DOHH2 (cell line): ENCODE results near the gene ABHD12B.
"Not testable (repeated sequence)": the region's sequence is repeated elsewhere in the genome, so short reads cannot be mapped to it uniquely, and the experiment has no call there.

Experiments used
- H3F3A ChIP-seq: fragments of 200-600 bp; sonication (generic), shearing (Covaris generic); 2 replicates; pipeline ENCODE4 v1.6.0; 2016; ENCODE audit warnings: antibody characterized with exemption, mild to moderate bottlenecking; ENCODE audit not compliant: control insufficient read depth, insufficient read depth
- H3K27ac ChIP-seq: fragments of 200-600 bp; sonication (generic); 2 replicates; pipeline ENCODE4 v1.5.1; 2014; ENCODE audit warnings: low read depth, mild to moderate bottlenecking, low read length, moderate library complexity
- H3K27me3 ChIP-seq: fragments of 200-600 bp; sonication (generic); 2 replicates; pipeline ENCODE4 v1.6.1; 2014; ENCODE audit warnings: mild to moderate bottlenecking, low read length, mixed read lengths; ENCODE audit not compliant: control insufficient read depth
- H3K36me3 ChIP-seq: fragments of 200-600 bp; sonication (generic); 2 replicates; pipeline ENCODE4 v1.6.1; 2014; ENCODE audit warnings: mild to moderate bottlenecking, low read length, moderate library complexity, mixed read lengths; ENCODE audit not compliant: control insufficient read depth
- H3K4me1 ChIP-seq: fragments of 200-600 bp; sonication (generic); 2 replicates; pipeline ENCODE4 v1.6.1; 2014; ENCODE audit warnings: mild to moderate bottlenecking, low read length, mixed read lengths; ENCODE audit not compliant: control insufficient read depth
- H3K4me2 ChIP-seq: fragments of 200-600 bp; sonication (generic); 2 replicates; pipeline ENCODE4 v1.6.0; 2014; ENCODE audit warnings: mild to moderate bottlenecking, low read length, moderate library complexity
- H3K4me3 ChIP-seq: fragments of 200-600 bp; sonication (generic); 2 replicates; pipeline ENCODE4 v1.5.1; 2014; ENCODE audit warnings: mild to moderate bottlenecking, low read length, mixed read lengths
- H3K79me2 ChIP-seq: fragments of 200-600 bp; sonication (generic); 2 replicates; pipeline ENCODE4 v1.6.1; 2014; ENCODE audit warnings: mild to moderate bottlenecking, low read length, mixed read lengths; ENCODE audit not compliant: control insufficient read depth
- H3K9me2 ChIP-seq: fragments of 200-600 bp; sonication (generic); replicated peaks from 2 replicates; pipeline ENCODE4 v1.6.1; 2014; ENCODE audit warnings: mild to moderate bottlenecking, low read length, mixed read lengths; ENCODE audit not compliant: control insufficient read depth
- H3K9me3 ChIP-seq: fragments of 200-600 bp; sonication (generic); 2 replicates; pipeline ENCODE4 v1.6.1; 2014; ENCODE audit warnings: antibody characterized with exemption, low read length, mixed read lengths; ENCODE audit not compliant: control insufficient read depth, insufficient read depth
- H4K20me1 ChIP-seq: fragments of 200-600 bp; sonication (generic); 2 replicates; pipeline ENCODE4 v1.6.0; 2014; ENCODE audit warnings: low read depth, mild to moderate bottlenecking, antibody characterized with exemption, low read length, moderate library complexity; ENCODE audit not compliant: control insufficient read depth, insufficient read depth
- CTCF ChIP-seq: fragments of 200-600 bp; sonication (generic); IDR thresholded peaks from one replicate; pipeline ENCODE4 v1.5.1; 2014; ENCODE audit warnings: antibody characterized with exemption, mild to moderate bottlenecking, low read depth, low read length; ENCODE audit not compliant: poor library complexity, severe bottlenecking
- EZH2phosphoT487 ChIP-seq: fragments of 200-600 bp; sonication (generic); IDR thresholded peaks from 2 replicates; pipeline ENCODE4 v1.6.1; 2017; ENCODE audit warnings: borderline replicate concordance, mild to moderate bottlenecking, antibody characterized with exemption, low read length, moderate library complexity, mixed read lengths

Gene ABHD12B

GRCh38 chr14:50936882-50937281, 65.0 kb downstream of the ABHD12B start:
- no peaks in the 10 kb centered on the region for H3K79me2 ChIP-seq
- no peaks in the 10 kb centered on the region for H3K4me1 ChIP-seq
- no peaks in the 10 kb centered on the region for H3F3A ChIP-seq
- H3K9me2 ChIP-seq = no peaks in the 10 kb centered on the region
- H4K20me1 ChIP-seq = no peaks in the 10 kb centered on the region
- no peak overlapping the region for H3K4me3 ChIP-seq
- H3K4me2 ChIP-seq = no peak overlapping the region
- TF ChIP-seq EZH2phosphoT487 (no peak), CTCF (no peak)
- H3K36me3 ChIP-seq = no peaks in the 10 kb centered on the region
- no peak overlapping the region for H3K27ac ChIP-seq
- H3K9me3 ChIP-seq = no peaks in the 10 kb centered on the region
- H3K27me3 ChIP-seq = no peaks in the 10 kb centered on the region

DNA sequence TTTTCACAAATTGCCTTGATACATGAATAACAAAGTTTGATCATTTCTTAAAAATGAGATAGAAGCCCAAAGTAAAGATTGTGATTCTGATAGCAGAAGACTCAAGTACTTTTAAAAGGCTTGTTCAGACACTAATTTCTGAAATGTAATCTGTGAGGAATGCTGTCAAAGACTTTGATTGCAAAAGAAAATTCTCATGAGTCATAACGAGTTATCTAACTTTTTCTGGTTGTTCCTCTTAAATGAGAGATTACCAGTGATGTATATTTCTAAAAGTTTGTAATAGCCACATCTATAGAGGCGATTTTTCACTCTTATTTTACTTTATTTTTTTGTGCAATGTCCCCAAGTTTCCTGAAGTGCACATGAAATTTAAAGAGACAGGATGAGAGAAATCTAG, 65.5 kb downstream of the ABHD12B start:
- no peak overlapping the region for H3K4me3 ChIP-seq
- no peaks in the 10 kb centered on the region for H3K79me2 ChIP-seq
- no peaks in the 10 kb centered on the region for H3K9me3 ChIP-seq
- H3K36me3 ChIP-seq = no peaks in the 10 kb centered on the region
- no peaks in the 10 kb centered on the region for H3K27me3 ChIP-seq
- H3K27ac ChIP-seq = no peak overlapping the region
- H3F3A ChIP-seq = no peaks in the 10 kb centered on the region
- TF ChIP-seq EZH2phosphoT487 = no peak
- TF ChIP-seq CTCF = no peak
- no peaks in the 10 kb centered on the region for H4K20me1 ChIP-seq
- no peaks in the 10 kb centered on the region for H3K4me1 ChIP-seq
- H3K9me2 ChIP-seq = no peaks in the 10 kb centered on the region
- no peak overlapping the region for H3K4me2 ChIP-seq

- Histone ChIP-seq H3K4me3 (no peak overlapping the region), H3K9me3 (no peaks in the 10 kb centered on the region), H3K36me3 (no peaks in the 10 kb centered on the region), H3K4me1 (no peaks in the 10 kb centered on the region), H3F3A (no peaks in the 10 kb centered on the region), H3K79me2 (no peaks in the 10 kb centered on the region), H3K9me2 (no peaks in the 10 kb centered on the region), H3K27ac (no peak overlapping the region), H3K4me2 (no peak overlapping the region), H3K27me3 (no peaks in the 10 kb centered on the region), H4K20me1 (no peaks in the 10 kb centered on the region)
- no peak for TF ChIP-seq EZH2phosphoT487
- TF ChIP-seq CTCF = no peak
These were observed 65.9 kb downstream of the ABHD12B start for GRCh38 chr14:50937800-50938199.

- no peaks in the 10 kb centered on the region for H3K79me2 ChIP-seq
These were observed 69.3 kb downstream of the ABHD12B start for GRCh38 chr14:50941151-50941550.

DNA sequence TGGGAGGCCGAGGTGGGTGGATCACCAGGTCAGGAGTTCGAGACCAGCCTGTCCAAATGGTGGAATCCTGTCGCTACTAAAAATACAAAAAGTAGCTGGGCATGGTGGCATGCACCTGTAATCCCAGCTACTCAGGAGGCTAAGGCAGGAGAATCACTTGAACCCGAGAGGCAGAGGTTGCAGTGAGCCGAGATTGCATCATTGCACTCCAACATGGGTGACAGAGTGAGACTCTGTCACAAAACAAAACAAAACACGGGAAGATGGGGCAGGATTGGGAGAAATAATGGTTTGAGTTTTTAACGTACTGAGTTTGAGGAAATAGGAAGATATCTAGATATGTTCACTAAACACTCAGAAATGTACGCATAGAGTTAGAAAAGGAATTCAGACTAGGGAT, 69.8 kb downstream of the ABHD12B start:
- H3K36me3 ChIP-seq, H3F3A ChIP-seq, H3K4me2 ChIP-seq, H3K4me3 ChIP-seq, H4K20me1 ChIP-seq, H3K9me3 ChIP-seq, H3K79me2 ChIP-seq, H3K9me2 ChIP-seq, H3K27ac ChIP-seq: not testable (repeated sequence)
- H3K4me1 ChIP-seq = peaks cover 13% of the 10 kb centered on the region
- peaks cover 16% of the 10 kb centered on the region for H3K27me3 ChIP-seq

More at GRCh38 chr14:50941151-50941550, 69.3 kb downstream of the ABHD12B start:
- TF ChIP-seq EZH2phosphoT487 (no peak), CTCF (no peak)
- H3F3A ChIP-seq = no peaks in the 10 kb centered on the region
- H3K9me3 ChIP-seq = no peaks in the 10 kb centered on the region
- H3K36me3 ChIP-seq = no peaks in the 10 kb centered on the region
- no peak overlapping the region for H3K27ac ChIP-seq
- no peak overlapping the region for H3K4me3 ChIP-seq
- H4K20me1 ChIP-seq = no peaks in the 10 kb centered on the region
- peaks cover 13% of the 10 kb centered on the region for H3K4me1 ChIP-seq
- H3K27me3 ChIP-seq = peaks cover 16% of the 10 kb centered on the region
- H3K9me2 ChIP-seq = no peaks in the 10 kb centered on the region
- H3K4me2 ChIP-seq = no peak overlapping the region
